GM18870 (cell line): ENCODE measurements around the gene ARHGAP1.

Experiments
- ATAC-seq: cut with Tn5 transposase; IDR thresholded peaks from one replicate; pipeline ENCODE4 v1.9.1; 2021; ENCODE audit warnings: moderate library complexity; ENCODE audit not compliant: unreplicated experiment

ARHGAP1 gene

DNA sequence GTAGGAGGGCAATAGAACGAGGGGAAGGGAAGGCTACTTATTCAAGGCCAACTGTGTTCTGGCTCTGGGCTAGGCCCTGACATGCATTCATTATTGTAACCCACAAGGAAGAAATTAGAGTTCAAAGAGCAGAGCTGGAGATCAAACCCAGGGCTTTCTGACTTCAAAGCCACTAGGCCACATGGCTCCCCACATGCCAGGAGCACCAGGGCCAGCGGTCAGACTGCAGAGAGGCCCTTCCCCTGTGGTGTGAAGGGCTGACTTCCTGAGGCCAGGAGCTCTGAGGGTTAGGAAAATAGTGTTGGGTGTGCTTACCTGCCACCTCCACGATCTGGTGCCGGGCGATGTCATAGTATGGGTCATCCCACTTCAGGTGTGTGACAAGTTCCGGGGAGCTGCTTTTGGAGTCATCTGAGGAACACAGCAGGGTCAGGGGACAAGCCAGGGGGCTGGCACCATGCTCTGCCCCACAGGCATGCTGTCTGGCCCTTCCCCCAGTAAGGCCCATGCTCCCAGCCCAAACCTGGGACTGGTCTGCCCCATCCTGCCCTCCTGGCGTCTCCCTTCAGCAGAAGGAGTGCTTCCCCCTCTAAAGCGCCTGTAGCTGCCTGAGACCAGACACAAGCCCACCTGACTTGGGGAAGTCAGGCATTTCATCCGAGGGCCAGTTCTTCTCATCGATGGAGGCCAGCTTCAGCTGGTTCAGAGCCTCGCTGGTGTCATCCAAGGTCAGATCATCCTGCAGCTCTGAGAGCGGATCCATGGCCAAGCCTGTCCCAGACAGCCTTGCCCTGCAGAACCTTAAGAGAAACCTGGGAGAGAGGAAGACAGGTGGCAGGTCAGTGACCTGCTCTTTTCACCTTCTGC, 4.8 kb downstream of the ARHGAP1 start:
- no peak for ATAC-seq

DNA sequence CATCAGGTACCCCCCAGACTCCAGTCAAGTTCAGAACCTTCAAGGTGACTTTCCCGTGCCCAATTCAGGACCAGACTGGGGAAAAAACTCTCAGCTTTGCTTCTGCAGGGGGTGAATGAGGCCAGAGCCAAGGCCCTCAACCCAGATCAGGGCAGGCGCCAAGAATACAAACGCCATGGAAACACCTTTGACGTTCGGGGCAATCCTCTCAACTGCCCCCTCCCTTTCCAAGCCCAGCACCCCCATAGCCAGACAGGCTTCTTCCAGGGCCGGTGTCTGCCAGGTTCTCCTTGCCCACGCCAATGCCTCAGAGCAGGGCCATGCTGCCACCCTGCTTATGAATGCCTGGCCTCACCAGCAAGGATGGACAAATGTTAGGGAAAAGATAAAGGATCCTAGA, 5.8 kb downstream of the ARHGAP1 start:
- ATAC-seq: no peak

DNA sequence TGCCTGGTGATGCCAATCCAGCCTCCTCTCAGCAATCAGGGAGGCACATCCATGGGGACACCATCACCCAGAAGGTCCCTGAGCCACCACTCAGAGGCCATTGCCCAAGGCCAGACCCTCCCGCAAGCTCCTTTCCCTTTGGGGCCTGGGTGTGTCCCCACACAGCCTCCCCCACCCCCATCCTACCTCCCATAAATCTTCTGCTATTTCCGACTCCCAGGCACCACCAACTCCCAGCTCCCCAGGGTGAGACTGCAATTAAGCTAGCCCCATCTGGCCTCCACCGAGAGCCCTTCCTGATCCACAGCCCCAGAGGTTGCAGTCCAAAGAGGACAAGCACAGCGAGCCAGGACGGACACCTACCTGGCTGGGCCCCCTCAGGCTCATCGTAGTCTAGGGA, 6.3 kb downstream of the ARHGAP1 start:
- no peak for ATAC-seq

DNA sequence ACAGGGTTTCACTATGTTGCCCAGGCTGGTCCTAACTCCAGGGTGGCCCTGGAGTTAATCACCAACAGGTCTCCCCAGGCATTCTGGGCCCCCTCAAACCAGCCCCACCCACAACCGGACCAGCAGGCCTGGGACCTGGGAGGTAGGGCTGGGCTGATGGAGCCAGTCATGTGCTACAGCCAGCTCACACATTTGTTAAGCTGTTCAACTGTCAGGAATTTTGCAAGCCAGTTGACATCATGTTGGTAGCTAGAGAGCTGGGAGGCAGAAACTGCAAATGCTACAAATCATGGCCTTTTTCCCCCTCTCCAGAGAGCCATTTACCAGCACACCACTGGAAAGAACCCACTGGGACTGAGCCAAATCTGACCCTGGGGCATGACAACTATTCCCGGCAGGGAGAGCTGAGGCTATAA, 6.8 kb downstream of the ARHGAP1 start:
- no peak for ATAC-seq

DNA sequence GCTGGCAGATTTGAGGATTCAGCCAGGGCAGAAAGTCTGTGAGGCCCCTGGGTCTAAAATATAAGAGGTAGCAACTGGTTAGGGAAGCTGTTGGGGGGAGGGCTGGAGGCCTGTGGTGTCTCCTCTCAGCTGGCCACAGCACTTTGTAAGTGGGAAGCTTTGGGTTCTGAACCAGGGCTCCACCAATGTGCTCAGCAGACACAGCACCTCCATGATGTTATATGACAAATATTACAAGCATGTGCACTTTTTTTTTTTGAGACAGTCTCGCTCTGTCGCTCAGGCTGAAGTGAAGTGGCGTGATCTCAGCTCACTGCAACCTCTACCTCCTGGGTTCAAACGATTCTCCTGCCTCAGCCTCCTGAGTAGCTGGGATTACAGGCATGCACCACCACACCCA, 8.0 kb downstream of the ARHGAP1 start:
- no peak for ATAC-seq

DNA sequence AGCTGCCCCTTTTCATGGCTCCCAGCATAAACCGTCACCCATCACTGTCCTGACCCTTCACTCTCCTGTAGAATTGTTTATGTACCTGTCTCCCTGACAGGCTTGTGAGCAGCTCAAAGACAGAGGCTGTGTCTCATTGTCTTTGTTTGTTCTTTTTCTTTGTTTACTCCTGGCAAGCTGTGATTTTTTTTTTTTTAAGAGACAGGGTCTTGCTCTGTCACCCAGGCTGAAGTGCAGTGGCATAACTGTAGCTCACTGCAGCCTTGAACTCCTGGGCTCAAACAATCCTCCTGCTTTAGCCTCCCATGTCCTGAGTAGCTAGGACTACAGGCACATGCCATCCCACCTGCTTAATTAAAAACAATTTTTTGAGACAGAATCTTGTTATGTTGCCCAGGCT, 9.7 kb downstream of the ARHGAP1 start:
- ATAC-seq: no peak

DNA sequence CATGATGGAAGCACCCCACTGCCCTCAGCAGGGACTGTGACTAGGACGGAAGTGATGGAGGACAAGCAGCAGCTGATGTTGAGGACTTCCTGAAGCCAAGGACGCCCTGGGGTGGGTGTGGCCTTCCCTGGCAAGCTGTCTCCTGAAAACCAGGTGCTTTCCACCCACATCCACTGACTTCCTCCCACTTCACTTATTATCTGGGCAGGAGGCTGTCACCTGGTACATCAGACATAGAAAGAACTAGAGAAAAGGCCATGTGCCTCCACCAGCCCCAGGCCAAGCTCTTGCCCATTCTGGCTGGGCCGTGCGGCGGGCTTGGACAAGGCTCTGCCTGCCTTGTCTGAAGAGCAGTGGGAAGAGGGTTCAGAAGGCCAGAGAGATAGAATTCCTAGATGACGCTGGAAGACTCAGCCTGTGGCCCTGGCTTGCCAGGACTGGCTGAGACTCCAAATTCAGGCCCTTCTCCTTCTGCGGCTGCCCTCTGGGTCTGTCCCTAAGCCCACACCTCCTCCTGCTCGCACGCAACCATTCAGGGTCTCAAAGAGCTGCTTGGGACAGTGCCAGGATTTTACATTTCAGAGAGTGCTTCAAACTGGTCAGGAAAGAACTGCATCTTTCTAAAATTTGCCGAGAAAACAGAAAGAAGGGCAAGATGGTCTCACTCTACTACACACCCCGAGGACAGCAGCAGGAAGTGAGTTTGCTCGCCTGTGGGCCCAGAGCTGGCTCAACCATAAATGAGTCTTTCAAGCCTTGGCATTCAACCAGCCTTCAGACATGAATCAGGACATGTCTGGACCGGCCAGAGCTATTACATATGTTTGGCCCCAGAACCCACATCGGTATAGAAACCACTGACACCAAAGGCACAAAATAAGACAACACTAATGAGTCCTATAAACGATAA, 13.3 kb downstream of the ARHGAP1 start:
- no peak for ATAC-seq

DNA sequence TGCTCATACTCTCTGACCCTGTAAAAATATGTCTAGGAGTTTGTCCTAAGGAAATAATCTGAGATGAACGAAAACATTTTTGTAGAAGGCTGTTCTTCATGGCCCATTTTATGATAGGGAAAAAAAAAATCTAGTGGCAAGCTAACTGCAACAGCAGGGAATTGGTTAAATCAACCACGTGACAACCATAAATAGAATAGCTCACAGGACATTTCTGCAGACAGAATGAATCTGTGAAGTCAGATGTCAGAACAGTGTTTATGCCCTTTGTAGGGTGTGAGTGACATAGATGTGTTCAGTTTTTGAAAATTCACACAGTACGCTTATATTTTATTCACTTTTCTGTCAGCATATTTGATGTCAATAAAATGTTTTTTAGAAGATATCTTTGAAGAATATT, 16.1 kb downstream of the ARHGAP1 start:
- ATAC-seq: no peak

DNA sequence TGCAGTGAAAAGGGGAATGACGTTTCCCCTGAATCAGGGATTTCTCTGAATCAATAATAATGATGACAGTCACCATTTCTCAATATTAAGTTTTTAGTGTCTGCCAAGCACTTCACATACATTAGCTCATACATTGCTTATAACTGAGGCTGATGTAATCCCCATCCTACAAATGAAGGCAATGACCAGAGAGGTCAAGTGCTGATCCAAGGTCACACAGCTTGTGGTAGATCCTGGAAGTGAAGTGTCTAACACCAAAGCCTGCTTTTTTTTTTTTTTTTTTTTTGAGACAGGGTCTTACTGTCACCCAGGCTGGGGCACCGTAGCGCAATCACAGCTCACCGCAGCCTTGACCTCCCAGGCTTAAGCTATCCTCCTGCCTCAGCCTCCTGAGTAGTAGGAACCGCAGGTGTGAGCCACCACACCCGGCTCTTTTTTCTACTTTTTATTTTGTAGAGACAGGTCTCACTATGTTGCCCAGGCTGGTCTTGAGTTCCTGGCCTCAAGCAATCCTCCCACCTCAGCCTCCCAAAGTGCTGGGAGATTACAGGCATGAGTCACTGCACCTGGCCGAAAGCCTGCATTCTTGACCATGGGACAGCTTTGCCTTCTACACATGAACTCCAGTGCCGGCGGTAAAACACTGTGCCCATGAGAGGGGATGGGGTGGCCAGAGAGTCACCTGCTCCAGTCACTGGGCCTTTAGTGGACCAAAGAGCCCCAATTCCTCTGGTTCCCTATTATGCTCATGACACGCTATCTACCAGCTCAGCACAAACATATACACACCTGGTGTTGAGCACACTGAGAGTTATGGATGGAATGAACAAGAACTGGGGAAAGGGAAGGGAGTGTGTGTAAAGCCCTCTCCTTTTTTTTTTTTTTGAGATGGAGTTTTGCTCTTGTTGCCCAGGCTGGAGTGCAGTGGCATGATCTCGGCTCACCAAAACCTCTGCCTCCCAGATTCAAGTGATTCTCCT, 17.4 kb downstream of the ARHGAP1 start:
- ATAC-seq: no peak

DNA sequence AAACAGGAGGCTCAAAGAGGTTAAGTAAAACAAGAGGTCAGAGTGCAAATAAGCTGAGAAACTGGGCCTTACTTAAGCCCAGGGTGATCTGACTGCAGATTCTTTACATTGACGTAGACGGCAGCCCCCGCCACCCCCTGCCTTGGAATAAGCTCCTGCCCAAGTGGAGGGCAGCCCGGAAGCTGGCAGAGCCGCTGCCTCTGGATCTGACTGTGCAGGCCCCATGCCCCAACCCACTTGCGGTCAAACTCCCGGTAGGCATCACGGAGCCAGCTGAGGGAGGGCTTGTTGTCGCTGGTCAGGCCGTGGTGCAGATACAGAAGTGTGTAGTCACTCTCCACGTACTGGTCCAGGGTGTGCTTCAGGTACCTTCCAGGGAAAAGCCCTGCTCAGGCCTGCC, 18.6 kb downstream of the ARHGAP1 start:
- no peak for ATAC-seq

DNA sequence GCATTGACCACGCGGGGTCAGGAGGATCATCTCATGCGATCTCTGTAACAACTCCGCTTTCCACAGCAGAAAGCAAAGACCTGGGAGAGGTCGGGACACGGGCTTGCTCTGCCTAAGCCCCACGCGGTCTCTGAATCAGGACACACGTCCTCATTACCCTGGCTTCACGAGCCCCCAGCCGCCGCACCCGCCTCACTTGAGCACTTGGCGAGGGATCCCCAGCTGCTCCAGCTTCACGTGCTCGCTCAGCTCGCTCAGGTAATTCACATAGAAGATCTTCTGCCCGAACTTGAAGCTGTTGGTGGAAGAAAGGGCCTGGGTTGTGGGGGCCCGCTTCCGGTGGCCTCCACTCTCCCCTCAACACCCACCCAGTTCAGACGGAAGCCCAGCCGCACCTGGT, 19.6 kb downstream of the ARHGAP1 start:
- no peak for ATAC-seq

DNA sequence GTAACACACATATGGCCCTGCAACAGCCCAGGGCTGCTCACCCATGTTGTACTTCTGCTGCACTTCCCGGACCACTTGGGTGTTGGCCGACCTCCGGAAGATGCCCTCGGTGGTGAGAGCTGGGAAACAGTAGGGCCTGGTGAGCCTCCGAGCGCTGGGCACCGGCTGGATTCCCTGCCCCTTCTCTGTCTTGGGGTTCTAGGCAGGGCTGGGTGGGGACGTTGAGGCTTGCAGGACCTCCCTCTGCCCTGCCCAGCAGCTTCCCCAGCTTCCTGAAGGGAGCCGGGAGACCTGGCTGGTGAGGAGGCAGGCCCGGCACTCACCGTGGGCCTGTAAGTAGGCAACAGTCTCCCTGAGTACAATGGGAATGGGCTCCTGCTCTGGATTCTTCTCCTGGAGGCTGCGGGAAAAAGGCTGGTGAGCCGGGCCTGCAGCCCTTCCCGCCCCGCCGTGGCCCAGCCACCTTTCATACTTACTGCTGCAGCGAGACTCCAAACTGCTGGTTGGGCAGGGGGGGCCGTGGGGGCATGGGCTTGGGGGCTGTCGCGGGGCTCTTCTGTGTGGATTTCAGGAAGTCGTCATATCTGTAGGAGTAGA, 20.2 kb downstream of the ARHGAP1 start:
- no peak for ATAC-seq

DNA sequence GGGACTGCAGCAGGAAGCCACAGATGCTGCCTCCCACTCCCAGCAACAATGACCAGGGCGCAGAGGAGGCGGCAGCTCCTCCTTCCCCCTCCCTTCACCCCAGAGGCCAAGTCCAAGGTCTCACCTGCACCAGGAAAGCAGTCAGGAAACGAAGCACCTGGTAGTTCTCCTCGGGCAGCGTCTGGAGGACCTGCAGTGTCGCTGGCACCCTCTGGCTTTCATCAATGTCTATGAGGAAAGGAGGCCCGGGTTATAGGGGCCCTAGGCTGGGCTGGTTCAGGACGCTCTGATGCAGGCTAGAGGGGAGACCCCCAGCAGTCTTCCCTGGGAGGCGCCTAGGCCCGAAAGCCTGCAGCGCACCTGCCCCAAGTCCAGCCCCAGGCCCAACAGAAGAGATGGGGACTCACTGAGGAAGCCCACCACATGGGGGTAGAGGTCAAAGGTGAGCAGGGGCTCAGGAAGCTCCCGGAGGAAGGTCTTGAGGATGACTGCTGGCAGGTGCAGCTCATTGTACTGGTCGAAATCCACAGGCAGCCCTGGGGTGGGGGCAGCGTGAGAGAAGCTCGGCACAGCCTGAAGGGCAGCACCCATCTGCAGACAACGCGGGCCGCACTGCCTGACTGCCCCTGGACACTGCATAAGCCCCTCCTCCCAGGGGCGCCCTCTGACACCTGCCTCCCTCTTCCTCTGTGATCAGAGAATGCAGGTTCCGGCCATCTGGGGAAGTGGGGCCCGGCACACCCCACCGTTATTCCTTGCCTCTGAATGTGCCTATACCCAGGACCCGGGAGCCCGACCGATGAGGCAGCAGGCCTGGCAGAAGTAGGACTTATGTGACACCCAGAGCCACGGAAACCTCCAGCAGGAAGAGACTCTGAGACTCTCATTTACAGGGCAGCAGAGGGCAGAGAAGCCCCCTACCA, 20.9 kb downstream of the ARHGAP1 start:
- ATAC-seq: no peak

DNA sequence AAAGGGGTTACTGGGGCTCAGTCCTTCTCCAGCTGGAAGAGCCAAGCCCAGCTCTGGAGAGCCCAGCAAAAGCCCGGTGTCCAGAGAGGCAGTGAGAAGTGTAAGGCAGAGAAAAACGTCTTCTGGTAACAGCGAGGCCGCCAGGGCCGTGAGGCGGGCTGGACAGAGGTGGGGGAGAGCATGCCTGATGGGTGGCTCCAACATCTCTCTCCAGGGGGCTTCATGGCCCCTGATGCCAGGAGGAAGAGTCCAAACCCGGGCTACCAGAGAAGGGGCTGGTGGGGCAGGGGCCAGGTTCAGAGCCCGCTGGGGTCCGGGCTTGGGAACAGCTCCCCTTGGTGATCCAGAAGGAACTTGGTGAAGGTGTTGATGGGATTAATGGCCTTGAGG, 21.7 kb downstream of the ARHGAP1 start:
- no peak for ATAC-seq

DNA sequence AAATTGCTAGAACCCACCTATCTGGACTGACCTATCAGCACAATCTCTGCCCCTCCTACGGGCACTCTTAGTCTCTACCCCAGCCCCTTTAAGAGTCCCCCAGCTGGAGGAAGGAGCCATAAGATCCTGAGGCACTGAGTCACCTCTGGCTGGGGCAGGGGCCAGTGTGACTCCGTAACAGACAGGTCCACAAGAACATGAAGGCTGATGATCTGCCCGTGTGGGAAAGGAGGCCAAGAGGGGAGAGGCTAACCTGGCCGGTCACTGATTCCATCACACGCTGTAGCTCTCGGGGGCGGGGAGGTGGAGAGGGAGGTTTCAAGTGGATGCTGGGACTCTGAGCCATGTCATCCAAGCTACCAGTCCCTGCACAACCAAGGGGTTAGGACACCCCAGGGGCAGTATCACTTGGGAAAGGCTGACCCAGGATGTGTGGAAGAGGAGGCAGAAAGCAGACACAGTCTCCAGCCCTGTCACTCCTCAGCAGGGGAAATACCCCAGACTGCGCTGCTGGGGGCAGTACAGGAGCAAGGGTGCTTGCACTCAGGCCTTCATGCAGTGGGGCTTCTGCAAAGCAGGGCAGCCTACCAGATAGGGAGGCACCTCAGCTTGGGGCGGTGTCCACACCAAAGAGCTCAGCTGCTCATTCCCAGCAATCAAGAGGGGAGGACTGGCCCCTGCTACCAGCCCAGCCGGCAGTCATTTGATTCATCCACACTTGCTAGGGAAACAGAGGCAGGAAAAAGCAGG, 22.3 kb downstream of the ARHGAP1 start:
- ATAC-seq: no peak

DNA sequence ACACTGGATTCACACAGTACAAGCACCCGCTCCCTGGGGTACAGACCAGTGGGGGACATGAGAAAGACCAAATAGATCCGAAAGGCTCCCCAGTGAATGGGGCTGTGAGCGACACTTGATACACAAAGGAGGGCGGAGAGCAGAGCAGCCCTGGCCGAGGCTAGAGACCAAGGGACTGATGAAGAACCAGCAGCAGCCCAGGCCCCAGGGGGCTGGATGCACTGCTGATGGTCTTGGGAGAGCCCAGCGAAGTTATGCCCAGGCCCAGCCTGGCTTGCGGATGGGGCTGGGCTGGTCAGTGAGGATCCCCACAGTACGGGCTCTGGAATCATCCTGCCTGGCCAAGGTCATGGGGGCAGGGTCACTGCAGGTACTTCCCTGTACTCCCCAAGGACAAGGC, 23.2 kb downstream of the ARHGAP1 start:
- no peak for ATAC-seq

DNA sequence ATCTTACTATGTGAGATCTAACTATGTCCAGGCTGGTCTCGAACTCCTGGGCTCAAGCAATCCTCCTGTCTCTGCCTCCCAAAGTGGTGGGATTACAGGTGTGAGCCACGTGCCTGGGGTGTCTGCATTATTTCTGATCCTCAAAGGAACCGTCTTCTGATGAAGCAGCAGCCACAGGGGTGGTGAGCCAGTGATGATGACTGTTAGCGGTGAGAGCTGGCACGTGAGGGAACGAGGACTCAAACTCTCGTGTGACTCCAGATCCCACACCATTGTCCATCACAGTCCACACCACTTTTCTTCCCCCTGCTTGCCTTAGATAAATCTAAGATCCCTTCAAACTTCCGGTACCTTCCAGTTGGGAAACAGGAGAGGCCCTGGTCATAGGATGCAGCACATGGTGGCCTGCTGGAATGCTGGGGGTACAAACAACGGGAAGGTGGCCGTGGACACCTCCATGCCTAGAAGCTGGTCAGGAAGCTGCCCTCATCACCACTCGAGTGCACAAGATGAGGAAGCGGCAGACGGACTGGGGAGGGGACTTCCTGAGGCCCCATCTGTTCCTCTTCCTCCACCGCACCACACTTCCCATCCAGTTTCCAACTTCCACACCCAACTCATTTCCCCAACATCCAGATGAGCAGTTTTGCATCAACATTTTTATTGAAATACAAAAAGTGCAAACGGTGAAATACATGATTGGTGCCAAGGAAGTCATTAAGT, 23.8 kb downstream of the ARHGAP1 start:
- ATAC-seq: no peak

DNA sequence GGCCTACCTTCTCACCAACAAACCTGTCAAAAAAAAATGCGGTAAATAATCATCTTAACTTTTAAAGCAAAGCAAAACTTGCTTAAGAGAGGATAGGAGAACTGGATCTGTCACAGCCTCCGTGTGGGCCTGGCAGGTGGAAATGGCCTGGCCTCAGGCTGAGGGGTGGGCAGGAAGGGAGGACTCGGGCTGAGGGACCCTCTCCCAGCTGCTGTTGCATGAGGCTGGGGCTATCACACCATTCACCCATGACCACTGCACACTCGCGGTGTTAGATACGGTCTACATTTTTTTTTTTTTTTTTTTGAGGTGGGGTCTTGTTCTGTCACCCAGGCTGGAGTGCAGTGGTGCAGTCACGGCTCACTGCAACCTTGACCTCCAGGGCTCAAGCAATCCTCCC, 24.5 kb downstream of the ARHGAP1 start:
- ATAC-seq: no peak
